Left lung (tissue), 10 donors: ENCODE data around the gene FAM168A. TPM values are rescaled to one million over a fixed set of nuclear protein-coding genes. Genes with fewer than 3 reads are reported as not detected.

Experiments used
- ATAC-seq: fragments of 200-7000 bp; cut with Tn5 transposase; one replicate; pipeline ENCODE4 v1.9.1; 2020; ENCODE audit warnings: moderate library complexity
- DNase-seq, 4 donors: peaks; one replicate each; pipeline ENCODE4 v3.0.0-alpha.2; 2013 to 2020
- H3K27ac ChIP-seq, 2 donors: fragments of 200-600 bp; sonication (generic) in 1 of 2; one replicate each; pipeline versions ENCODE4 v1.5.0 to v1.8.0; 2020 to 2021
- H3K27me3 ChIP-seq, 2 donors: fragments of 200-600 bp; sonication (generic) in 1 of 2; one replicate each; pipeline versions ENCODE4 v1.5.0 to v1.8.0; 2020 to 2021
- H3K36me3 ChIP-seq, 2 donors: fragments of 200-600 bp; sonication (generic) in 1 of 2; one replicate each; pipeline versions ENCODE4 v1.5.0 to v1.8.0; 2020 to 2021
- H3K4me1 ChIP-seq, 2 donors: fragments of 200-600 bp; one replicate each; pipeline ENCODE4 v1.8.0; 2021
- H3K4me3 ChIP-seq, 2 donors: fragments of 200-600 bp; sonication (generic) in 1 of 2; one replicate each; pipeline versions ENCODE4 v1.5.0 to v1.8.0; 2020 to 2021; ENCODE audit warnings: mild to moderate bottlenecking in 1 of 2
- H3K9me3 ChIP-seq, 2 donors: fragments of 200-600 bp; sonication (generic) in 1 of 2; one replicate each; pipeline versions ENCODE4 v1.5.0 to v1.8.0; 2020 to 2021
- intact Hi-C, 2 donors: fragments of 100-400 bp; cut with DNase I; formaldehyde crosslinking; loops; one replicate each; pipeline versions ENCODE4 v1.11.2 to v1.14.2; 2022
- polyA plus RNA-seq, 6 donors: library from polyadenylated mRNA; unstranded; fragments of 120-200 nt; gene quantifications; one replicate each; pipeline ENCODE4 v1.2.1, GENCODE V29; 2013; ENCODE audit not compliant: insufficient read length in 6 of 6
- total RNA-seq, 2 donors: library from RNA; stranded (reverse); fragmentation: NEBNext Ultra II Directional; extraction: Animal tissue kit (Norgen Biotek cat#: 25700); gene quantifications; one replicate each; pipeline ENCODE4 v1.2.1, GENCODE V29; 2021
- TF ChIP-seq, protein P1 (sequence below), 2 donors: fragments of 200-600 bp; sonication (generic) in 1 of 2; IDR thresholded peaks; one replicate each; pipeline versions ENCODE4 v1.5.0 to v1.8.0; 2021; ENCODE audit warnings: antibody characterized with exemption in 2 of 2
- donor health status: DM: no; HTN: yes; CAD: no.
- donor health status: DM: no; HTN: no; CAD: no.

FAM168A gene
- total and polyA plus RNA-seq, 8 donors: 28.2 to 43.9 (median 41.6) TPM

GRCh38 chr11:73415854-73416615 is 181.9 kb downstream of the FAM168A start:
- Histone ChIP-seq H3K9me3 (no peaks in the 10 kb centered on the region), H3K36me3 (peaks cover 0 to 38% of the 10 kb centered on the region in 2 donors), H3K27ac (peak overlapping the region; percentile 8 to 30), H3K4me3 (no peak overlapping the region), H3K4me1 (peaks cover 12 to 39% of the 10 kb centered on the region in 2 donors), H3K27me3 (no peaks in the 10 kb centered on the region)
- TF ChIP-seq, protein P1, sequence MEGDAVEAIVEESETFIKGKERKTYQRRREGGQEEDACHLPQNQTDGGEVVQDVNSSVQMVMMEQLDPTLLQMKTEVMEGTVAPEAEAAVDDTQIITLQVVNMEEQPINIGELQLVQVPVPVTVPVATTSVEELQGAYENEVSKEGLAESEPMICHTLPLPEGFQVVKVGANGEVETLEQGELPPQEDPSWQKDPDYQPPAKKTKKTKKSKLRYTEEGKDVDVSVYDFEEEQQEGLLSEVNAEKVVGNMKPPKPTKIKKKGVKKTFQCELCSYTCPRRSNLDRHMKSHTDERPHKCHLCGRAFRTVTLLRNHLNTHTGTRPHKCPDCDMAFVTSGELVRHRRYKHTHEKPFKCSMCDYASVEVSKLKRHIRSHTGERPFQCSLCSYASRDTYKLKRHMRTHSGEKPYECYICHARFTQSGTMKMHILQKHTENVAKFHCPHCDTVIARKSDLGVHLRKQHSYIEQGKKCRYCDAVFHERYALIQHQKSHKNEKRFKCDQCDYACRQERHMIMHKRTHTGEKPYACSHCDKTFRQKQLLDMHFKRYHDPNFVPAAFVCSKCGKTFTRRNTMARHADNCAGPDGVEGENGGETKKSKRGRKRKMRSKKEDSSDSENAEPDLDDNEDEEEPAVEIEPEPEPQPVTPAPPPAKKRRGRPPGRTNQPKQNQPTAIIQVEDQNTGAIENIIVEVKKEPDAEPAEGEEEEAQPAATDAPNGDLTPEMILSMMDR (IDR thresholded peaks at IDR 0.05): no peak
- no peak for ATAC-seq
- DNase-seq: no peak
- intact Hi-C loops: no loop called here

GRCh38 chr11:73414977-73415651 is 182.8 kb downstream of the FAM168A start:
- Histone ChIP-seq H3K4me3 (no peak overlapping the region), H3K36me3 (peaks cover 0 to 43% of the 10 kb centered on the region in 2 donors), H3K4me1 (peaks cover 12 to 39% of the 10 kb centered on the region in 2 donors), H3K9me3 (no peaks in the 10 kb centered on the region), H3K27me3 (no peaks in the 10 kb centered on the region), H3K27ac (peak overlapping the region; percentile 30 to 57)
- TF ChIP-seq, protein P1 (IDR thresholded peaks at IDR 0.05): no peak
- intact Hi-C loops: no loop called here
- ATAC-seq (peak; percentile 35), DNase-seq (no peak)

GRCh38 chr11:73413256-73413655 is 184.7 kb downstream of the FAM168A start:
- Histone ChIP-seq H3K9me3 (no peaks in the 10 kb centered on the region), H3K4me1 (peaks cover 12 to 39% of the 10 kb centered on the region in 2 donors), H3K27me3 (no peaks in the 10 kb centered on the region), H3K4me3 (no peak overlapping the region), H3K36me3 (peaks cover 0 to 44% of the 10 kb centered on the region in 2 donors), H3K27ac (peak overlapping the region in 1 of 2 donors; percentile 3)
- TF ChIP-seq, protein P1 (IDR thresholded peaks at IDR 0.05): no peak
- DNase-seq (no peak), ATAC-seq (peak; percentile 31)
- intact Hi-C loops: no loop called here

- Histone ChIP-seq H3K4me3 (no peak overlapping the region), H3K36me3 (peaks cover 0 to 50% of the 10 kb centered on the region in 2 donors), H3K4me1 (peaks cover 12 to 39% of the 10 kb centered on the region in 2 donors), H3K27ac (peak overlapping the region in 1 of 2 donors; percentile 3), H3K9me3 (no peaks in the 10 kb centered on the region), H3K27me3 (no peaks in the 10 kb centered on the region)
- DNase-seq (no peak), ATAC-seq (no peak)
- TF ChIP-seq, protein P1 (IDR thresholded peaks at IDR 0.05): no peak
- intact Hi-C loops: no loop called here
These were observed 185.6 kb downstream of the FAM168A start for GRCh38 chr11:73412308-73412707.

- TF ChIP-seq, protein P1 (IDR thresholded peaks at IDR 0.05): no peak
- Histone ChIP-seq H3K27me3 (no peaks in the 10 kb centered on the region), H3K27ac (no peak overlapping the region), H3K36me3 (peaks cover 0 to 62% of the 10 kb centered on the region in 2 donors), H3K4me3 (no peak overlapping the region), H3K4me1 (peaks cover 12 to 31% of the 10 kb centered on the region in 2 donors), H3K9me3 (no peaks in the 10 kb centered on the region)
- intact Hi-C loops: no loop called here
- ATAC-seq (no peak), DNase-seq (no peak)
These were observed 186.9 kb downstream of the FAM168A start for GRCh38 chr11:73411031-73411430.
